HG03039 (cell line): Measurements from ENCODE around the gene CWC15.
"Not testable (repeated sequence)": the region's sequence is repeated elsewhere in the genome, so short reads cannot be mapped to it uniquely, and the experiment has no call there.

ENCODE experiments used
- ATAC-seq: cut with Tn5 transposase; IDR thresholded peaks from one replicate; pipeline ENCODE4 v1.9.1; 2021; ENCODE audit warnings: mild to moderate bottlenecking, moderate library complexity; ENCODE audit not compliant: unreplicated experiment

CWC15 gene

GRCh38 chr11:94956963-94957362 lies 16.4 kb downstream of the CWC15 start:
- no peak for ATAC-seq

GRCh38 chr11:94954753-94955152 lies 18.6 kb downstream of the CWC15 start:
- ATAC-seq, result no peak

DNA sequence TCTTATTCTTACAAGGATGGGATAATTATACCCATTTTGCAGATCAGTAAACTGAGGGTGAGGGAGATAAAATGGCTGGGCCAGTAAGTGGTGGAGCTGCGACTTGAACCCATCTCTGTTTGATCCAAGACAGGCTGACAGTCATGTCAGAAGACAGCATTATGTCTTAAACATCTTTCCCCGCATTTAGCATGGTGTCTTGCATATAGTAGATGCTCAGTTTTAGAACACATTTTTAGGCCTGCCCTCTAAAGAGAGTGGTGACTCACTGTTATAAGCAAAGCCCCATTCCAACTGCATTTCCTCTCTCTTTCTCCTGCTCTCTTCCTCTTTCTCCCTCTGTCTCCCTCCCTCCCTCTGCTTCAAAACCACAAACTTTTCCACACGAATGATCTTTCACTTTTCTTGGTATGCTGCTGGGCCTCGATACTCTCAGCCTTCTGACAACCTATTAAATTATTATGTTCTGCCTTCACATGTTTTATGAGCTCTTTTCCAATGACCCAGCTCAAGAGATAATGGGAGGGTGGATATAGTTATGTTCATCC lies 25.2 kb downstream of the CWC15 start:
- ATAC-seq, result no peak

GRCh38 chr11:94946812-94947211 lies 26.5 kb downstream of the CWC15 start:
- no peak for ATAC-seq

DNA sequence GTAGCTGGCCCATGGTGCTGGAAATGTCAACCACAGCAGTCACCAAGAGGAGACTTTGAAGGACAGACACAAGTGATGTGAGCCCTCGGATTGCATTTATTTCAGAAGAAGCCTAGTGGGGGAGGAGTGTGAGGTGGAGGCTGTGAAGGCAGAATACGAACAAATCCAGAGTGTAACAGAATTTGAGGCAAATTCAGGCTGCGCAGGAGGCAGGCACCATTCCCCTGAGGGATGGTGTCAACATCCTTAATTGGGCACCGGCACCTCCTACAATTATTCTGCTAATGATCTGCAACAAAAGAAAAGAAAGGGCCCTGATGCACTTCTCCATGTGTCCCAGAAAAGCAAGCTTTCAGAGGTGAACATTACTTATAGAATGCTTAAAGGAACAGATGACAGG lies 32.2 kb downstream of the CWC15 start:
- ATAC-seq, result no peak

DNA sequence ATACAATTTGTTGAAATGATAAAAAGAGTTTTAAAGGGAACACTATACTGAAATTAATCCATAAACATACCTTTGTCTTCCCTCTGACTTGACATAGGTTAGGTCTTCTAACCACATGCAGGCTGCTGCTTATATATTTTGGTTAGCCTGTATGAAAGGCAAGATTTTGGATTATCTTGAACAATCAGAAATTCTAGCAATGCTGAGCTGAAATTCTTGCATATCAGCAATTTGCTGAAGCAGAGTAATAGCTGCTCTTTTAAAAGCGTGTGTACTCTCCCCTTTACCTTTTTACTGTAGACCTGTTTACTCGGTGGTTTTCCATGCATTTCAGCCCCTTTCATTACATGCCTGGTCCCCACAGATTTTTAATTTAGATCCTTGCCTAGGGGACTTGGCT lies 34.0 kb downstream of the CWC15 start:
- ATAC-seq, result no peak

DNA sequence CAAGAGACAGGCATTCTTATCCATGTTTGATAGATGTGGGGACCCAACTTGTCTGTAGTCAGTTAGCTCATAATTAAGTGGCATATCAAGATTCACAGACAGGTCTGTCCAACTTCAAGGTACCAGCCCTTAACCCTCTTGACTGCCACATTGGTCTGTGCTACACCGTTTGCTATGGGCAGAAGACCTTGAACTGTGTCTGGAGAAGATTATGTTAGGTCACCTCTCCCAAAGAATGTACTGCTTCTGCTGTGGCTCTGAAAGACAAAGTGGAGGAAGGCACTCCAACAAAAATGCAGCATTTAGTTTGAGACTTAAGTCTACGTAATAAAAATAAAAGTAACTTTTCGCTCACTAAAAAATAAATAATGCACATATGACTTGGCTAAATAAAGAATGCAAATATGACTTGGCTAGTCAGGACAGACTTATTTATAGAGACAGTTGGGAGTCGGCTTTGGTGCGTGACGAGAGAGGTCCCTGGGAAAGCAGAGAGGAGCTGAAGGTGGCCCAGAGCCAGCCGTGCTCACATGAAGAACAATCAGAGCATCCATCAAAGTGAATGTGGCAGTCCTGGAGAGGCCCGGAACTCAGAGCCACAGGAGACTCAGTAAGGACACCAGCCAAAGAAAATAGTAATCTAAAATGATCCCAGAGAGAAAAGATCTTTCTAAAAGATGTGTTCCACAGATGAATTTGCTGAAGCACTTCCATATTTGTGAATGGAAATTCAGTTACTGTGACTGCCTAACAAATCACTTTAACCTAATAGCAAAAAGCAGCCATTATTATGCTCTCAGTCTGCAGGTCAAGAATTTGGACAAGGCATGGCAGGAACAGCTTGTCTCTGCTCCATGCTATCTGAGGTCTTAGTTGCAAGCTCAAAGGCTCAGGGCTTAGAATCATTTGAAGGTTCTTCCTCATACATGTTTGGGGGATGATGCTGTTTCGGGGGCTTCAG lies 35.0 kb downstream of the CWC15 start:
- no peak for ATAC-seq

- ATAC-seq, result no peak
Observed at GRCh38 chr11:94934846-94935245, 38.5 kb downstream of the CWC15 start.

GRCh38 chr11:94934362-94934761 lies 39.0 kb downstream of the CWC15 start:
- no peak for ATAC-seq

DNA sequence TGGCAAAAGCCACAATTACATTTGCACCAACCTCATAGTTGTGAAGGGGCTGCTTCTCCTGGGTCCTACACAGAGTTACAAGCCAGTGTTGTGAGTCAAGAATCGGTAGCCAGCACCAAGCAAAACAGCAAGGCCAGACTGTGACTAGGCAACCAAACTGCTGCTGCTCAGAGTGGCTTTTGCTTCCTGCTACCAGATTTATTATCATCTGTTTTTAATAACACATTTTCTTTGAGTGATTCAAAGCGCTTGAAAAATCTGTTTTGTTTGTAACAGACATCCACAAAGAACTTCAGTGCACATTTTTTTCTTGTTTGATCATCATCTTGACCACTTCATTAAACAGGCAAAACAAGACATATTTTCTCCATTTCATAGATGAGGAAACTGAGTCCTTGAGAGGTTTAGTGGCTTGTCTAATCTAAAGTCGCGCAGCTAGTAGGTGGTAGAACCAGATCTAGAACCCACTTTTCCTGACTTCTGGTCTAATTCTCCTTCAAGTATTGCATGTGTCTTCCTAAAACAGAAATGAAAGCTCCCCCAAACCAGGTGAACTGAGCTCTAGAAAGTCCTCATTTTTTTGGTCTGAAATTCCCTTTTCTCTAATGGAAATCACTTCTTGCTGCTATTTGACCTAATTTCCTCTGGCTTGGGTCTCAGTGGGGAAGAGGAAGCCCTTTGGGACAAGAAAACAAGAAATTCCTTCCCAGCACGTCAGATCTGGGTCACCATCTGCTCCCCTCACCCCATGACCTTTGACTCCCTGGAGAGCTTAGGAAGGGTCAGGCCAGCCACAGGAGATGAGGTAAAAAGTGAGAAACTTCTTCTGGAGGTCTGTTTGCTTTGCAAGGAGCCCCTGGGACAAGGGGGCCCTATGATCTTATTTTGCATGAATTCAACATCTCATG lies 39.9 kb downstream of the CWC15 start:
- ATAC-seq, result no peak

GRCh38 chr11:94932503-94932902 lies 40.9 kb downstream of the CWC15 start:
- no peak for ATAC-seq

GRCh38 chr11:94932072-94932471 lies 41.3 kb downstream of the CWC15 start:
- ATAC-seq, result not testable (repeated sequence)

DNA sequence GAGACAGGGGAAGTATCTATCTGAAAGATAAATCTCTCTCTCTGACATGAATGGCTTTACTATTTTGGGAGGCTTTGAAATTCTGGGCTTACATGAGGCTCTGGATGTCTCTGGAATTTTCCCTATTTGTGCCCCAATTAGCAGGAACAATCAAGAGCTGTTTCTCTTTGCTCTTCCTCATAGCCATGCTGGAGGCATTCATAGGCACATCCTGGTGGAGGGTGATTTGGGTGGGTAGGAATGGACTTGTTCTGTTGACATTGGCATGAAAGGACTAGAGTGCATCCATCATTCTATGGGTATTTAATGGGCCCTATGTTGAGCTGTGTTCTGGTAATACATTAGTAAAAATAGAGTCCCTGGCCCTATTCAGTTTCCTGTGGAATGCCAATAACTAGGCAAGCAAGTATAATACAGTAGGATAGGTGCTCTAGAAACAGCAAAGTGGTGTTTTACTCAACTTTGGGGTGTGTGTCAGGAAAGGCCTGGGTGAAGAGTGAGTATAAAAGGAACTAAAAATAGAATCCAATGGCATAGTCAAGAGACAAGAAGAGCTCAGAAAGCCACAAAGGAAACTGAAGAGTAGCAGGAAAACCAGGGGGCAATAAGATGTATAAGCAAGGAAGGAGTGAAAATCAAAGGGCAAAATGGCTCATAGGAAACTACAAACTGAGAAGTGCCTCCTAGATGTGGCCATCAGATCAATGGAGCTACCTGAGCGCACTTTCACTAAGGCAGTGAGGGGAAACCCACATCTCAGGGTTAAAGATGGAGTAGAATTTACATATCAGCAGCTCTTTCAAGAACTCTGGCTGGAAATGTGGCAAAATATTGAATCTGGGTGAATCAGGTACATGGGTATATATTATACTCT lies 45.0 kb downstream of the CWC15 start:
- ATAC-seq, result no peak

DNA sequence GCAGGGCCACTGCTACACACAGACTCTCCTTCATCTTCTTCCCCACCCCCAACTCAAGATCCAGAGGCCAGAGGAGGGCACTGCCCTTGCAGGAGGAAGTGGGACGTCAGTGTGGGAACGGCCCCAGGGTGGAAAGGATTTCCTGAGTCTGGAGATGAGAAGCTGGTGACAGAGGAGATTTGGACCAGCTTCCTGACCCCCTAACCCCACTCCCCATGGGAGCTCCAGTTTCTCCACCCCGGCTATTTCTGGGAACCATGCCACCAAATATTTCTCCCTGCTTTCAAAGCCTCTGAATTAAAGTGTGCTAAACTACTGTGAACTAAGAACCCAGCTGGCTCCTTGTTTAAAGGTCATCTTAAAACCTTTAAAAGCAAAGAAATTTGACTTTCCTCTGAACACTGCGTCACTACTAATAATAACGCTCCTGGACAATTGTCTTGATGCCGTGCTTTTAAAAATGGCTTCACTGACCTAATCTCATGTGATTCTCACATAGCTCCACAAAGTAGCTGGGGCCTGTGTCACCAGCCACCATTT lies 46.6 kb downstream of the CWC15 start:
- ATAC-seq, result no peak

DNA sequence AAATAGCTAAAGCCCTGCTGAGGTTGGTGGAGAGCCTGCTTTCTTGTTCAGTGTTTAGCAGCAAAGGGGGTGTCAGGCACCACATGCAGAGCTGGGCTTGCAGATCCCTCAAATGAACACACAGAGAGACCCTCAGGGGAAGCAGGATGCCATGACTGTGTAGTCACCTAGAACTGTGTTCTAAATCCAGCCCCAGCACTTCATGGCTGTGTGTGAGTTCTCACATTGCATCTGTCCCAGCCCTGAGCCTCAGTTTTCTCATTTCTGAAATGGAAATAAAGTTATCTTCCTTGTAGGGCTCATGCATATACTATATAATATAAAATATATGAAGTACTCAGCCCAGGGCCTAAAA lies 47.1 kb downstream of the CWC15 start:
- no peak for ATAC-seq

DNA sequence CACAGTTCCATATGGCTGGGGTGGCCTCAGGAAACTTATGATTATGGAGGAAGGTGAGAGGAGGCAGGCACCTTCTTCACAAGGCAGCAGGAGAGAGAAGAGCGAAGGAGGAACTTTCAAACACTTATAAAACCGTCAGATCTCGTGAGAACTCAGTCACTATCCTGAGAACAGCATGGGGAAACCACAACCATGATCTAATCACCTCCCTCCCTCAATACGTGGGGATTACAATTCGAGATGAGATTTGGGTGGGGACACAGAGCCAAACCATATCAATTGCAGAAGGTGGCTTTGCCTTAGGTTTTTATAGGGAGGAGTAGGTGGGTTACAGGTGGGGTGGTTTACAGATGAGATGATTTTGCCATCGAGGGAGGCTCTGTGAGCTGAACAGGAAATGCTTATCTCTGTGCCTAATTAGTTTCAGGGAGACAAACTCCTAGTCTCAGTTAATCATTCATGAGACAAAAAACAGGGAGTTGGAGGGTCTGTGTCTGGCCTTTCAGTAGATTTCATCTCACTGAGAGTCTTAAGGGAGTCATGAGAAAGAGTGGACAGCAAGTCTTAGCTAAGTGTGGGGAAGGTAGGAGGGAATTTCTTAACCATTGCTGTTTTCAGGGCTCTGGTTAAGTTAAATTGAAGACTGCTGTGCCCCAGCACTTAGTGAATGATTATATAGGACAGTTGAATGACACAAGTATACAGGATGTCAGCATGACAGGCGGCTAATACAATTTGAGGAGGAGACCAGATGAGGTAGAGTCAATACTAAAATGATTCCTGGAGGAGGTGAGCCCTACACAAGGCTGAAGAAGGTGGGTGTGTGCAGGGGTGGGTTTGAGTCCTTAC lies 47.7 kb downstream of the CWC15 start:
- no peak for ATAC-seq

DNA sequence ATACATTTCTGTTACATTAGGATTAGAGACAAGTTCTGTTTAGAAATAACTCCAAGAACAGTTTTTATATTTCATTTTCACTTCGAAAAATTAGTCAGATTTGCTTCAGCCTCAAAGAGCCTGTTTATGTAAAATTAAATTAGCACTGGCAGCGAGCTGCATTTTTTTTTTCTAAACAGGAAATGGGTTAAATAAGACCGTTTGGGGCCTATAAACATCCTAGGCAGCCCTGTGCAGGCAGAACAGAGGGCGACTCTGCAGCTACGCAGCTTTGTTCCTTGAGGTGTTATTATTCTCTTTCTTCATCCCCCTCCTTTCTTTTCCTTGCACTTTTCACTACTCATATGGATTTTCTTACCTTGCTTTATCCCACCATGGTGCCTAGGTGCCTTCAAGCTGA lies 48.7 kb downstream of the CWC15 start:
- ATAC-seq, result no peak

GRCh38 chr11:94924171-94924572 lies 49.2 kb downstream of the CWC15 start:
- no peak for ATAC-seq

- ATAC-seq, result no peak
Observed at GRCh38 chr11:94923004-94923334, 50.4 kb downstream of the CWC15 start.
